HG02870 (cell line): ENCODE data around the gene CDK6.
A peak's percentile ranks its signal among the peaks of the same experiment; 100 is the strongest.

Source experiments
- ATAC-seq: cut with Tn5 transposase; IDR thresholded peaks from one replicate; pipeline ENCODE4 v1.9.1; 2021; ENCODE audit warnings: mild to moderate bottlenecking, moderate library complexity; ENCODE audit not compliant: unreplicated experiment

CDK6 gene

DNA sequence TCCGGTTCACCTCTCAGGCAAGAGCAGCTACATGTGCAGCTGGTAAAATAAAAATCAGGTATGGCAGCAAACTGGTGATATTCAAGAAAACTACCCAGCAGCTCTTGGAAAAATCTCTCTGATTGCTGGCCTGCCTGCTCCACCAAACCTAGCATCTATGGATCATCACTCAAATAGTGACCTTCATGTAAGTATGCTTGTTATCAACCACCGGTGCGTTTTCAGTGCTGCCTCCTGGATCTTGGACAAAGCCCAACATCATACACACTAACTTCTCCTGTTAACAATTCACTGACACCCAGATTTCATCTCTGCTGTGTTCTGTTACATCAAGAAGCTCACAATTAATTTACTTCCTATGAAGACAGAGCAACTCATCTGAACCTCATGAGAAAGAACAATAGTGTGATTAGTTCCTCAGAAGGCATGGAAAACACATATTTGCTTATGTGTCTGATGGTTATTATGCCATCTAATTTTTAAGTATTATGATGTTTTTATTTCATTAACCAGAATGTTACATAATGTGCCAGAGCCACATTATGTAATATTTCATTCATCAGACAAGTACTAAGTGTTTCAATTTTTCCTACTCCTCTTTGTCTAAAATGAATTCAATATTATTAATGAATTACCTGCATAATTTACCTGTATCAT, 8.8 kb downstream of the CDK6 start:
- no peak for ATAC-seq

DNA sequence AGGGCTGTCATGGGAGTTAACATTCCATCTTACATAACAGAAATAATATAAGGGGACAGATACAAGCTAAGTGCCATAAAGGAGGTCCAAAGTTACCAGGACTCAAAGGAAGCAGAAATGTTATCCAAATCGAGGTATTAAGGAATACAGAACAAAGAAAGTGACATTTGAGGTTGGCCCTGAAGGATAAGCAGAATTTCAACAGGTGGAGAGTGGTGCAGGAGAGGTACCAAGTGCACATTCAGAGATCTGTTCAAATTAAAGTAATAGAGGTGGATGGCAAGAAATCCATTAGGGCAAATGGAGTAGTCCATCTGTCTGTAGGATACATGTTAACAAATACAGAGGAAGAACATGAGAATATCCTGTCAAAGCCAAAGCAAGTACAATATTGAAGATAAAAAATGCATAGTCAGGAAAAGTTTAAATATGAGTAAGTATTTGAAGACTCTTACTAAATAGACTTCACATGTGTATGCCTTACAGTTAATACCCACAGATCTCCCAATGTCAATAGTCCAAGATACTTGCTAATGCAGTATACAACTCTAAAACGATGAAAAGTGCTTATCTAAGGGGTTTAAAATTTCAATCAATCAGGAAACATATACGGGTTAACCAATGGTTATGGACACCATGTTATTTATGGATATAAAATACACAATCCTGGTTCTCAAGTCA, 10.0 kb downstream of the CDK6 start:
- no peak for ATAC-seq

DNA sequence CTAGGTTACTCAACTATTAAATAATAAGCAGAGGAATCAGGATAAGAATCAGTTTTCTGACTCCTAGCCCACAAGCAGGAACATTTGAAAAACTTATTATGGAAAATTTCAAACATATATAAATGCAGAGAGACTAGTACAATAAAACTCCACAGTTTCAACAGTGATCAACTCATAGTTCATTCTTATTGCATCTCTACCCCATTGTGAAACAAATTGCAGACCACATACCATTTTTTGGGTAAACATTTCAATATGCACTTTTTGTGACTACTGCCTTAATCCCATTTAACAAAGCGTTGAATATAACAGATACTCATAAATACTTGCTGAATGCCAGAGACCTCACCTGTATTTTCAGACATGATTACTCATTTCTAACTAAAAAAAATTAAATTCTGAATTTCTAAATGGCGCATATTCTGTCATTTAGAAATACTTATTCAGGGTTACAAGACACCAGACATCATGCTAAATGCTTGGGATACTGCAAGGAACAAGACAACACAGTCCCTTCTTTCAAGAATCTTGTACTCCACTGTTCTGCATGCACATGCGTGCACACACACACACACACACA, 11.4 kb downstream of the CDK6 start:
- ATAC-seq = no peak

GRCh38 chr7:92824450-92824849, 11.9 kb downstream of the CDK6 start:
- no peak for ATAC-seq

- no peak for ATAC-seq
Measured at GRCh38 chr7:92823042-92823441, 13.3 kb downstream of the CDK6 start.

- ATAC-seq = no peak
Measured at GRCh38 chr7:92820191-92820590, 16.2 kb downstream of the CDK6 start.

DNA sequence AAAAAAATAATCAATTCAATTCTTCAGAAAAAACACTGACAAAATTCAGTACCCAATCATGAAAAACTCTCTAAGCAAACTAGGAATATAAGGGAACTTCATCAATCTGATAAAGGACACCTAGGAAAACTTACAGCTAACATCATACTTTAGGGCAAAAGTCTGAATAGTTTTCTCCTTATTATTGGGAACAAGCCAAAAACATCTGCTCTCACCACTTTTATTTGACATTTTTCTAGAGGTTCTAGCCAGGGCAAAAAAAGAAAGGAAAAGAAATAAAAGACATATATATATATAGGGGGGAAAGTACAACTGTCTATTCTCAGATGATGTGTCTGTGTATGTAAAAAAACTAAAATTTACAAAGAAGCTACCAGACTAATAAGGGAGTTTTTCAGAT, 19.0 kb downstream of the CDK6 start:
- ATAC-seq = no peak

DNA sequence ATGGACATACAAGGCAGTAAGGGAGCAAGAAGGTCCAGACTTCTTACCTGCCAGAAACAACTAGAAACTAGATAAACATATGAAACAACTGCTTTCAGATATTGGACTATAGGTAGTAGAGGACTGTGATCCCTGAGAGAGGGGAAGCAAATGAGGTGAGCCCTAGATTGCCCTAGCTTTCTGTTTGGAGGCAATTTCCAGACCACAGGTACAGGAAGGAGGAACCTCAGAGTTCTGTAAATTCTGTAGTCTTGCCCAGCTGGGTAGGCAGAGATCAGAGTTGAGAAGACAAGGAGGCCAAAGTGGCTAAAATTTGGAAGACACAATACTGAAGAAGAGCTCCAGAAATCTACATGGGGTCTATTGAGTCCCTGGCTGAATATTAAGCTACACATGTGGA, 21.0 kb downstream of the CDK6 start:
- no peak for ATAC-seq

- peak; percentile 66 for ATAC-seq
Measured at GRCh38 chr7:92813390-92814024, 22.9 kb downstream of the CDK6 start.

DNA sequence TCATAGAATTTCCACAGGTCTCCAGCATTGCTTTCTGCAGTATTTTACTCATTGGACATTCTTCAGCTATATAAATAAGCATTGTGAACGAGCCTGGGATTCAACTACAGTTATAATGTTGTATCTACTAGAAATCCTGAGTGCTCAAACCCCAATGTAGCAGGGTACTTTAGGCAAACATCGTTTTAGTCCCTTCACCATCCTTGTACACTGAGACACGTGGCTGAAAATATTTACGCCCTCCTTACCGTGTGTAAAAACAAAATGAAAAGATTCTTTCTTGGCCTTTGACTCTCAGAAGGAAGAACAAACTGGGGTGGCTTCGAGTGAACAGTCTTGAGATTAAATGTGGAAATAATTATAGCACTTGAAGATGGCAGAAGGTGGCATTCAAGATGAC, 25.2 kb downstream of the CDK6 start:
- no peak for ATAC-seq

GRCh38 chr7:92809760-92810573, 26.4 kb downstream of the CDK6 start:
- ATAC-seq = peak; percentile 68

- peak; percentile 23 for ATAC-seq
Measured at GRCh38 chr7:92809397-92809759, 27.0 kb downstream of the CDK6 start.

DNA sequence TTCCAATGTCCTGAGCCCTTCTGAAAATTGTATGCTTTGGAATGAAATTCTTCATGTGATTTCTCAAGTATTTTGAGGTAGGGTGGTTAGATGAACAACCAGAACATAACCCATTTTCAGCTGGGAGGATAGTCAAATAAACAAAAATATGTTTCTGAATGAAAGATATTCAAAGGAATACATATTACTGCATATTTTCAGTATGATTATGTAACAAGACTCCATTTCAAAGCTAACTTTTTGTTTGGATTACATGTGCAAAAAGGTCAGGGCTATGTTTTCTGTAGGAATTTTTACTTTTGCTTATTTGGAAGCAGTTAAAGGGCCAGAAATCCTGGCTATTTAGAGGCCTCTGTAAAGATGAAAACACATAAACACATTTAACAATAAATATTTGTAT, 27.7 kb downstream of the CDK6 start:
- no peak for ATAC-seq

- no peak for ATAC-seq
Measured at GRCh38 chr7:92808006-92808405, 28.4 kb downstream of the CDK6 start.

- no peak for ATAC-seq
Measured at GRCh38 chr7:92806496-92806895, 29.9 kb downstream of the CDK6 start.

- no peak for ATAC-seq
Measured at GRCh38 chr7:92802406-92802805, 34.0 kb downstream of the CDK6 start.

- no peak for ATAC-seq
Measured at GRCh38 chr7:92799446-92800211, 36.7 kb downstream of the CDK6 start.

DNA sequence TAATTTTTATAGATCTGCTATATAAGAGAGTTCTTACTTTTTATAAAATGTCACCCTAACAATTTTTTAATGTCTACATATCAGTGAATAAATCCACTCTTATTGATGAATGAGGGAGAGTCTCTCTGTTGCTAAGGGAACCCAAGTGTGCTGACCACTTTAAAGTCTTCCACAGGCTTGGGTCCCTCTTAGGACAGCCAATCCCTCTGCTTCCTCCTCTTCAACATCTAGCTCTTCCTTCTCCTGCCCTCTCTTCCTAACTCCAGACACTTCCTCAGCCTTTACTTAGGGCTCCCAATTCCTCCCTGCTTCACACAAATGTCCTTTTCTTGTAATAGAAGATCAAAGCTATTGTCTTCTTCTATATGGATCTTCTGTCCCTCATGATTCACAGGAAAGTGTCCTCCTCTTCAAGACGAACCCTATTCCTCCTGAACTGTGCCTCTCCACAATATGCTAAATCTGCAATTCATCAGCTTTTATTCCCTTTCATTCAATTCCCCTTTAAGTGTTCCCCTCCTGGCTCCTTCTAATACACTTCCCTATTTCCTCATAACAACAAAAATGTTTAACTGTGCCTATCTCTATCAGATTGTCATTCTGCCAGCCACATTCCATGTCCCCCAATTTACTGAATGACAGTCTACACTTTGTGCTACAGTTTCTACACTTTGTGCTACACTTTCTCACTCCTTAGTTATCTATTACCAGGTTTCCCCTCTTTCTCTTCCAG, 37.7 kb downstream of the CDK6 start:
- no peak for ATAC-seq

GRCh38 chr7:92797693-92798092, 38.7 kb downstream of the CDK6 start:
- ATAC-seq = peak; percentile 46

GRCh38 chr7:92797284-92797683, 39.1 kb downstream of the CDK6 start:
- peak; percentile 15 for ATAC-seq
